NCI-H187 (cell line): ENCODE results near the gene NPSR1.
"Not testable (repeated sequence)": the region's sequence is repeated elsewhere in the genome, so short reads cannot be mapped to it uniquely, and the experiment has no call there.

Experiments used
- DNase-seq, 2 experiments: peaks; one replicate each; lab custom pipeline; 2025; lab: John Stamatoyannopoulos, UW

The NPSR1 gene, protein sequence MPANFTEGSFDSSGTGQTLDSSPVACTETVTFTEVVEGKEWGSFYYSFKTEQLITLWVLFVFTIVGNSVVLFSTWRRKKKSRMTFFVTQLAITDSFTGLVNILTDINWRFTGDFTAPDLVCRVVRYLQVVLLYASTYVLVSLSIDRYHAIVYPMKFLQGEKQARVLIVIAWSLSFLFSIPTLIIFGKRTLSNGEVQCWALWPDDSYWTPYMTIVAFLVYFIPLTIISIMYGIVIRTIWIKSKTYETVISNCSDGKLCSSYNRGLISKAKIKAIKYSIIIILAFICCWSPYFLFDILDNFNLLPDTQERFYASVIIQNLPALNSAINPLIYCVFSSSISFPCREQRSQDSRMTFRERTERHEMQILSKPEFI

DNA sequence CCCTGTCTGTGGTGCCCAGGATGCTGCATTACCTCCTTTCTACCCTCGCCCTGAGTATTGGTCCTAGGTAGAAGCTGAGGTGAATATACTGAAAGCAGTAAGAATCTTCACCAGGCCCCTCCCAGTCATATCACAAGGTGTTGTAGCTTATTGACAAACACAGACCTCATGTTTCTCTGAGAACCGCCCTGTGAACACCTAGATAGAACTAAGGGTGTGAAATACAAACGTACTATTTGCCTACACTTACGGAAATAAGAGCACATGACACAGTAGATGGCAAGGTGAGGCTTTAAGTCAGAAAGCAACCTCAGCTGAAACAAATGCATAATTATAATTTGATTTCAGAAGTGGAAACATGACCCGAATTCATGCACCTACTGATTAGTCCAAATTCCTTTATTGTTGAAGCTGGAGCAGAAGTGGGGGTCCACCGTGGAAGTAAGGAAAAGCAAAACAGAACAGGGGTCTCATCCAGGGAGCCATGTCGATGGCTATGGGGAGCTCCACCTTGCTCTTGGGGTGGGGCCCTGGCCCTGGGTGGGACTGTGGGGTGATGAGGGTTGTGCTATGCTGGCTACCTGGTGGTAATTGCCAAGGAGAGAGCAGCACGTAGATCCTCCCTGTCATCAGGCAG lies at the start of gene NPSR1:
TSS of gene NPSR1 (plus strand) at position 587 of the 637 bp plus-strand sequence. CDS start 195 bp downstream, outside the sequence.
- DNase-seq, result no peak

DNA sequence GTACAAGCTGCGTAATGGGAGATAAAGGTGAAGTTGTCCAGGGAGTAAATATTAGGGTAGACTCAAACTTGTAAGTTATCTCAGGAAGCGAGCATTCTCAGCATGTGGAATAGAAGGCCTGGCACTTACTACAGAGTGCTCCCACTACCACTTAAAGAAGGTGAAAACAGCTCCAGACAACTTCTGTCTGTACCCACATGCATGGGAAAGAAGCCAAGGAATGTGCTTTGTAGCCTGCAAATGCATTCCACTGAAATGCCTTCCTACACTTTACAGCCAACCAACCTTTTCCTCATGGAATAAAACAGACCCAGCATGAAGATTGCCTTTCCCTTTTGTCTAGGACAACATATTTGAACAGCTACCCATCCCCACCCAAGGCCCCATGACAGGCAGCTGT lies 45.4 kb upstream of the NPSR1 start:
- no peak for DNase-seq

DNA sequence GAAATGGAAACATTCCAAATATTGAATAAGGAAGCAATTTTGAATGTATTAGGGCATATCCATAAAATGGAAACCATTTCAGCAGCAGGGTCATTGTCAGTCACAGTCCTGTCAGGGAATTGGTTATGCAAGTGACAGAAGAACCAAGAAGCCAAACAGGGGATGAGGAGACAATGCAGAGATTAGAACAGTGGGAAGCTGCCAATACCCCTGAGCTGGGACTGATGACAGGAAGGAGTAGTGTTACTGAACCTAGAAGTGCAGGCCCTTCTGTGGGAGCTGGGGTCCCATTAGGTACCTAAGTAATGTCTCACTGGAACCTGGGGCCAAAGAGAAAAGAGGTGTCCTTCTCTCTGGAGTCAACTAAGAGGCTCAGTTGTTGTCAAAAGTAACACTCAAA lies 37.6 kb upstream of the NPSR1 start:
- no peak for DNase-seq

DNA sequence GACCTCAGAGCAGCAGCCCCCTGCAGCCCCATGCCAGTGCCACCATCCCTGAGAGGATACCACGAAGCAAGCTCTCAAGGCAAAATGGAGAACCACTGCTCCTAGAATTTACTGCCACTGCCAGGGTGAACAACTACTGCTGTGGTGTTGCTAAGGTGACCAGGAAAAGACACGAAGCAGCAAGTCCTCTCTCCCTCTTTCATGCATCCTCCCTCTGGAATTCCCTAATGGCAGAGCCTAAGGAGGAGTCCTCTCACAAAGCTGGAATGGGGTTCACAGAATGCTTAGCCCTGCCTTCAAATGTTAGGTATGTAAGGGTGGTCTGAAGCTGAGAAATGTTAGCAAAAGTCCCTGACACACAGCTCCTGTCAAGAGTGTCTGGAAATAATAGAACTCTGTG lies 35.8 kb upstream of the NPSR1 start:
- DNase-seq, result no peak

DNA sequence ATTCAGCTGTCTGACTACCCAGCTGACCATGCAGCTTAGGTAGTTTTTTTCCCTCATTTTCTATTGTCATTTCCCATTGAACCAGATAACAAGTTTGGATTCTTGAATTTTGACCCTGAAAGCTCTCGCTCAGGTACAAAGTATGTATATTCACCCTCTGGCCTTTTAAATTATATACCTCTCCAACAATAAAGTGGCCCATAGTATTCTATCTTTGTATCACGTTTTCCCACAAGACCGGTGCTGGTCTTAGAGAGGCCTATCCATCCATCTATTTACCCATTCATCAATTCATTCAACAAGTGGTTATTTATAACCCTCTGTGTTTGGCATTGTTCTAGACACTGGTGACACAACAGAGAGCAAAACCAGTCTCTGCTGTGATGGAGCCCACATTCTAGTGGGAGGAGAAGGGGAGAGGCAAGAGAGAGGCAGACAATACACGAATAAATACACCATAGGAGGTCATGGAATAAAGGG lies 35.2 kb upstream of the NPSR1 start:
- no peak for DNase-seq

DNA sequence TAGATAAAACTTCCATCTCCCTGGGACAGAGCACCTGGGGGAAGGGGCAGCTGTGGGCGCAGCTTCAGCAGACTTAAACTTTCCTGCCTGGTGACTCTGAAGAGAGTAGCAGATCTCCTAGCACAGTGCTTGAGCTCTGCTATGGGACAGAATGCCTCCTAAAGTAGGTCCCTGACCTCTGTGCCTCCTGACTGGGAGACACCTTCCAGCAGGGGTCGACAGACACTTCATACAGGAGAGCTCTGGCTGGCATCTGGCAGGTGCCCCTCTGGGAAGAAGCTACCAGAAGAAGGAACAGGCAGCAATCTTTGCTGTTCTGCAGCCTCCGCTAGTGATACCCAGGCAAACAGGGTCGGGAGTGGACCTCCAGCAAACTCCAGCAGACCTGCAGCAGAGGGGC lies 29.4 kb upstream of the NPSR1 start:
- DNase-seq, result not testable (repeated sequence)

DNA sequence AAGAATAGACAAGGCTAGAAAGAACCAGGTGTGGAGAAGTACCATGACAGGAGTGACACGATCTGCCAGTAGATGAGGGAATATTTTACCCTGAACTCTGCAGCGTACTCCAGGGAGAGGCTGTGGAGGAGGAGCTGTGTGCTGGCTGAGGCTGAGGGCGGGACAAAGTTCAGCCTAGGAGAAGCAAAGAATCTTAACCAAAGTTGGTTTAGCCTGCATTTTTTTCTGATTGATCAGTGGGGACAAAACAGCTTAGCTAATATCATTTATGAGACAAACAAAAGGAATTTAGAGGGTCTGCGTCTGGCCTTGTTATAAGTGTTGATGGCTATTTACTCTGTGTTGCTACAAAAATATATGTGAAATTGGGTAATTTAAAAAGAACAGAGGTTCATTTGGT lies 5.2 kb upstream of the NPSR1 start:
- no peak for DNase-seq

DNA sequence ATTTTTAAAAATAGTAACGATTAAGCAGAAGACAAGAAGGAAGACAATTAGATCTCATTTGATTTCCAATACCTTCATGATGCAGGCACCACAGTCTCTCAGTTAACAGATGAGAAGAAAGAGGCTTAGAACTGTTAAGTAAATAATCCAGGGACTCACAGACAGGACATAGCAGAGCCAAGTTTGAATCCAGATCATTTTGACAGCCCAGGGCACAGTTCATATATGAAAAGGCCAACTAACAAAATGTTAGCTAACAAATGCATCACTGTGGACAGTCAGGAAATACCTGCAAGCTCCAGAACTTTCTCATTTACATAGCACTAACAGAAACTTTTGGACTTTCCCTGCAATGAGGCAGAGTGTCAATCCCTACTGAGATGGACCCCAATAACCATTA lies 4.2 kb upstream of the NPSR1 start:
- DNase-seq, result no peak

DNA sequence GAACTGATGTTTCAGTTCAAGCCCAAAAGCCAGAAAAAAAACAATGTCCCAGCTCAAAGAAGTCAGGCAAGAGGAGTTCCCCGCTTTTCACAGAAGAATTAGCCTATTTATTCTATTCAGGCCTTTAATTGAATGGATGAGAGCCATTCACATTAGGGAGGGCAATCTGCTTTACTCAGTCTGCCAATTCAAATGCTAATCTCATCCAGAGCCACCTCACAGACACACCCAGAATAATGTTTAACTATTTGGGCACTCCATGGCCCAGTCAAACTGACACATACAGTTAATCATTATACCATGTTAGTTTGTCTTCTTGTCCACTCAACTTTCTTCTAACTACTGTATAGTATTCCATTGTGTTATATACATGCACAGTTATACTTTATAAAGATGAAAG lies 2.6 kb upstream of the NPSR1 start:
- no peak for DNase-seq

DNA sequence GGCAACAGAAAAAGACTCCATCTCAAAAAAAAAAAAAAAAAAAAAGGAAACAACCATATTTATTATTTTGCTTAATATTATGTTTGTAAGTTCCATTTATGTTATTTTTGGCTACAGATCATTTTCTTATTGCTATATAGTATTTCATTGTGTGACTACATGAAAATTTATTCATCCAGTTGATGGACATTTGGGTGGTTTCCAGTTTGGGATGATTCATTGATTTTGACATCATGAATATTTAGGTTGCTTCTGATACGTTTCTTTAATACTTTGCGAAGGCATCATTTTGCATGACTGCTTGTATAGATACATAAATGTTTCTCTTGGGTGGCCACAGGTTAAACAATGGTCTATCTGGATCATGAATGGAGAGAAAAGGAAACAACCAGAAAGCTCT lies 2.0 kb upstream of the NPSR1 start:
- DNase-seq, result no peak

DNA sequence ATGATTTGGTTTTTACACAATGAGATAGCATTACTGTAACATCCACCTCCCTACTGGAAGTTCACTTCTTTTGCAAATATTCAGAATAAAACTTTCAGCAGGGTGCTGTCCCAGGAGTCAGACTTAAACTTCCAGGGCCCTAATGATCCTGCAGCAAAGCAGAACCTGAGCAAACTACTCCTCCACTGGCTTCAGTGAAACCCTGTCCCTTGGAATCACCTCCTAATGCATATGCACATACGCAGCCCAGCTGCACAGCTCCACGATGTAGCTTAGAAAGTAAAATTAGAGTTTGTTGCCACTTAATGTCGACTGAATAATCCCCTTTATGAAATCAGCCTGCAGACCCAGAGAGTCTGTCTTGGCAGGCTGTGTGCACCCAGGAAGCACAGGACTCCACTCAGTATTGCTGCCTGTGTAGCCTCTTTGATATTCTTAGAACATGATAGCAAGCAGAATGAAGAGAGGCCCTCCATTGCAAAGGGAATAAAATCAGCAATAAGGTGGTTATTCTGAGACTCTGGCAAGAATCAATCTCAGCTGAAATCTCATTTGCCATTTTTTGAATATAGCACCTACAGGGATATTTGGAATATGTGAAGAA lies 1.6 kb downstream of the NPSR1 start:
- DNase-seq, result no peak

DNA sequence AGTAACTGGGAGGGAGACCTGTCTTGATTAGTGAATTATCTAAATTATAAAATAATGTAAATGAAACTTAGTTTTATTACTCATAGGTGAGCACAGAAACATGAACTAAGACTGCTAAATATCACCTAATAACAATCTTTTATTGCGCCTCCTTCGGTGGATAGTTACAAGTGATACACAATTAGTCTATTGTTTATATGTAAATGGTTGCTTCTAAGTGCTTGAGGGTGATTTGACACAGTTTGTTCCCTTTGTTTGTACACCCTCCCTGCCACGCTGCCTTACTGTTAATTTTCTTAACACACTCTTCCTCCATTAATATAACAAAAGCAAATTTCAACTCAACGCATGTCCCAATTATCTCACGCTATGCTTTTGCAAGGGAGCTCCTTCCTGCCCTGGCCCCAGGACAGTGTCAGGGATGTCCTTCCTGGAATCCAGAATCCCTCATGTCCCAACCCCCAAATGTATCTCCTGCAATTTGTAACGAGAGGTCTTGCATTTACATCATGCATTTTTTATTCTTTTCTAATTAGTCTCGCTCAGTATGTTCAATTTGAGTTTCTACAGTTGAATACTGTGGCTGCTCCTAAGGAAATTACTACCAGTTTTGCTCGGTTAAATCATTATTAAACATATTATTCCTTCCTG lies 4.2 kb downstream of the NPSR1 start:
- no peak for DNase-seq

DNA sequence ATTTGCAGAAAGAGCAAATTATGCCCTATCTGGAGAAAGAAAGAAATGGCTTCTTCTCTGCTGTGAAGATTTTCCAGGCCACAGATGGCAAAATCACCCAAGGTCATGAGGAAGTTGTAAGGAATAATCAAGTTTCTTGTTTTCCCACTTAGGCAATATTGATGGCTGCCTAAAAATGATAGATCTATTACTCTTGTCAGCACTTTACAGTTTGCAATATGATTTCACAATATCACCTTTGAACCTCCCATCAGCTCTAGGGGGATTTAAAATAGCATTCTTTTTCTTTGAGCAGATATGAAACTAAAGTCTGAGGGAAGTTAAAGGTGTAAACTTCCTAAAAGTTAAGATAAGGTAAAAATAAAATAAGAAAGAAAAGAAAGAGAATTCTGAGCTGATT lies 6.7 kb downstream of the NPSR1 start:
- no peak for DNase-seq

DNA sequence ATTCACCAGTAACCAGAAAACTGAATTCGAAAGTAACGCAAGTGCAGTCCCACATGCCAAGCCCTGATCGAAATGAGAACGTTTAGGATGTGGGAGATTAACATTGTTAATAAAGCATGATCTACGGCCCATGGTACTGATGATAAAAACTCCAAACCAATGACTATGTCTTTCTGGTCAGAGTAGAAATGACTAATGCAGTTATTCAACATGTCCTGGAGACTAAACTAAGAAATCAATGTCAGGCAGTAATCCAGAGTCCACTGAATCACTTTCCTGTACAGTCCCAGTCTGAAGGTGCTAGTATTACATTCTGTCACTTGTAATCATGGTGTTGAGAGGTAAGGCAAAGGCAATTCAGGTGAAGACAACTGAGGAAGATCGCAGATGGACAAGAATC lies 14.4 kb downstream of the NPSR1 start:
- no peak for DNase-seq

DNA sequence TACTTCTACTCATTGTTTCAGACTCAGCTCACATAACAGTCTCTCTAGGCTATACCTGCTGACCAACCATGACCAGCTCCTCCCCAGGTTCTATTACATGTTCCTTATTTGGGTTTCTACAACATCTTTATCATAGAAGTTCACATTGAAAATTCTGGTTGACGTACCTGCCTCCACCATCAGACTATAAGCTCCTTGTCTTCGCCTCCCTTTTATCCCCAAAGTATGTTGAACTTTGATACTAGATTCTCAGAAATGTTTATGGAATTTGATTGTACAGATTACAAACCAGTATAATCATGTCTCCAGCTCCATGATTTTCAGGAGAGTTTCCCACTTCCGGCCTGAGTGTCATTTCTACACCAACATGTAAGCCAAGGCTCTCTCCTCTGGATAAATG lies 15.0 kb downstream of the NPSR1 start:
- DNase-seq, result no peak

DNA sequence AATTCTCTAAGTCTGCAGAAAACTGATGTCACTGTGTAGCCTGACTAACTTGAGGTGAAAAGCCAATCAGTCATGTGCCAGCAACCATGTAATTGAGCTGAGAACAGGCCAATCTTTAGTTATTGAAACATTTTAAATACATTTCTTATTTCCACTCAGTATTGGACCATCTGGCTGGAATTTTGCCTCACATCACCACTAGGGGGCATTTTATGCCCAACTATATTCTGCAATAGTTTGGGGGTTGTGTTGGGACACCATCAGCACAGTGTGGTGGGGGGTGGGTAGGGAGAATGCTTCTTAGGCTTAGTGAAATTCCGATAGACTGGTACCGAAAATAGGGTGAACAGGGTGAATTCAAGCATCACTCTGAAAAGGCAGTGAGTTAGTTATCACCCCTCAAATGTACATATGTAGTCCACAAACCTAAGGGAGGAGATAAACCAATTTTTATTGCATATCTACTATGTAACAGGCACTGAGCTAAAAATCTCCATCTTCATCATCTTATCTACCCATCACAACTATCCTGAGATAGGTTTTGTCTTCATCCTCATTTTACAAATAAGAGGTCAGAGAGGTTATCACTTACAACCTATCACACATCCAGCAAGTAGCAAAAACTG lies 17.8 kb downstream of the NPSR1 start:
- no peak for DNase-seq

DNA sequence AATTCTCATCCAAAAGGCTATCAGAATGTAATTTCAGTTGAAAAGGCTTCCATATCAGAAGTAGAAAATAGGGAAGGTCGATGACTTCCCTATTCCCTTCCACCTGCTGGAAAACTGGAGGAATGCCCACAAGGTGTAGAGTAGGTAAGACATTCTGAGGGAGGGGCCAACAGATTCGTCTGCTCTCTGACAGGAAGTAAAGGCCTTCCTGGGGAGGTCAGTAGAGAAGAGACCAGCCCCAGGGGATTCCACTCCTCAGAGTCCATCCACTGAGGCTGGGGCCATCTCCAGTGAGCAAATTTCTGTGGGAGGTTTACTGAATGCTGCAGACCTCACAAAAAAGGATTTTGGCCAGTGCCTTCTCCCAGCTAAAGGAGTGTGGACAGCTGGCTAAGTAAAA lies 19.5 kb downstream of the NPSR1 start:
- no peak for DNase-seq

DNA sequence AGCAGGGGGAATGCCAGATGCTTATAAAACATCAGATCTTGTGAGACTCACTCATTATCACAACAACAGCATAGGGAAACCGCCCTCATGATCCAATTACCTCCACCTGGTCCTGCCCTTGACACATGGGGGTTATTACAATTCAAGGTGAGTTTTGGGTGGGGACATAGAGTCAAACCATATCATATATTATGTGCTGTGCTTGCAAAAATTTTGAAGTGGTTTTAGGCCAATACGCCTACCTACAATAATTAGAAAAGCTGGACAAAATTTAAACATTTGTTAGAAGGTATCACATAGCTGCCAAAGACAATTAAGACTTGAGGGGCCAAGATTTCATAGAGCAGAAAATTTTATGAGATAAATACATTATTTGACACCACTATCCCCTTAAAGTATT lies 29.5 kb downstream of the NPSR1 start:
- no peak for DNase-seq

DNA sequence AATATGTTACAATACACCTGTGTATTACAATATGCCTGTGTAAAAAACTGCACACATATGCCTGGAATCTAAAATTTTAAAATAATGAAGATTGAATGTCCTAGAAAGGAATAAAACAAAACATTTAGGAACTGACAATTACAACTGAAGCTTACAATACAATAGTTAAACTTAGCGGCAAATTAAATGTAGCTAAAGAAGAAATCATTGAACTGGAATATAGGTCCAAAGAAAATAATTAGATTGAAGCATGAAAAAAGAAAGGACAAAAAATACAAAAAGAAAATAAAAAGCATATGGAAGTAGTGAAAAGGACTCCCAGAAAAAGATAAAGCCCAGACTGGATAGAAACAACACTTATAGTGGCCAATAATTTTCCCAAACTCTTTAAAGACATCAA lies 38.4 kb downstream of the NPSR1 start:
- DNase-seq, result no peak

DNA sequence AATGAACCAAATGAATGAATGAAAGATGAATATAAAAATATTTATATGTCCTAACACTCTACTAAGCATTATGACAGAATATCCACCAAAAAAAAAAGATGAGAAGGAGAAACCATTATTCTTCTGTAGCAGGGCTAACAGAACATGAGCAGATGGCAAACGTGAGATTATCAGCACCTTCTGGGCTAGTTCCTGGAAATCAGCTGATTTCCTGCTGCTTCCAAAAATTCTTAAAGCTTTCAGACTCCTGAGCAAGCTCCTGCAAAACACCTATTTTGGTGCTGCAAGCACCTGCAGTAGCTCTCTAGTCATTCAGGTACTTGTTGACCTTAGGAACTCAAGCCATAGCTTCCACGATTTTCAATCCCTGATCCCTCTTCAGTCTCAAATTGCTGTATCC lies 51.8 kb downstream of the NPSR1 start:
- no peak for DNase-seq

DNA sequence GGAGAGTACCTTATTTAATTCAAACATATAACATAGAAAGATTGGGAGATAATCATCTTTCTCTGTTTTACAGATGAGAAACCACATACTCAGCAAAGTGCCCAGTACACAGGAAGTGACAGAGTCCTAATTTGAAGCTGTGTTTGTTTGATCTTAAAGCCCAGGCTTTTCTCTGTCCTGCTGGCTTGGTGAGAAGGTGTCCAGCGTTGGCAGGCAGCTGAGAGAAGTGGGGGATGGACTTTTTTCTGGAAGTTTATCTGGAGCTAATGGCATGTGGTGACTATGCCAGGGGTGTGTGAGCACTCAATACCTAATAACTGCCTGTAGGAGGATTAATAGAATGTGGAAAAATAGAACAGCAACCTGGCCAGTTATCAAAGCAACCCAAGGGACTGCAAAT lies 60.8 kb downstream of the NPSR1 start:
- DNase-seq, result no peak

DNA sequence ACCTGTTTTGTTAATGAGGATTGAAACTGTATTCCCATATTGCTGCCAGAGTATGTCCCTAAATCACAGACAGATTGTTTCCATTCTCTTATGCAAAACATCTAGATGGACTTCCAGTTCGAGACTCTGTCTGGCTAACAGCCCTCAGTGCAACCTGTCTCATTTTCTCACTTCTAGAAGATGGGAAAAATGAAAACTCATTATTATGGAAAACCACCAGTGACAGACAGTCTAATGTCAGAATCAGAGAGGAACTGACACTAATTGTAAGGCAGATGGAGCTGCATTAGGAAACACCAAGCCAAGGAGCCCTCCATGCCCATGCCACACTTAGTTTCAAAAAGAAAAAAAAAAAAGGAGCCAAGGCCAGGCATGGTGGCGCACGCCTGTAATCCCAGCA lies 61.6 kb downstream of the NPSR1 start:
- no peak for DNase-seq
